Uterus (tissue), 4 donors: ENCODE data around the gene PHYKPL. TPM values are rescaled to one million over a fixed set of nuclear protein-coding genes. Genes with fewer than 3 reads are reported as not detected.

Experiments
- DNase-seq, 2 donors: peaks; one replicate each; pipeline ENCODE4 v3.0.0-alpha.2; 2019 to 2020
- H3K27ac ChIP-seq, 2 donors: fragments of 200-600 bp; sonication (generic); 1 replicate in 1 of 2; 2 replicates in 1 of 2; pipeline ENCODE4 v1.5.1; 2016 to 2018
- H3K27me3 ChIP-seq, 2 donors: fragments of 200-600 bp; sonication (generic); one replicate each; pipeline ENCODE4 v1.5.1; 2018 to 2019; ENCODE audit warnings: control low read depth in 1 of 2
- H3K36me3 ChIP-seq, 2 donors: fragments of 200-600 bp; sonication (generic); one replicate each; pipeline ENCODE4 v1.5.1; 2019; ENCODE audit warnings: control low read depth in 1 of 2
- H3K4me1 ChIP-seq, 2 donors: fragments of 200-600 bp; sonication (generic); one replicate each; pipeline ENCODE4 v1.5.1; 2018 to 2019; ENCODE audit warnings: control low read depth in 1 of 2
- H3K4me3 ChIP-seq, 2 donors: fragments of 200-600 bp; sonication (generic); 1 replicate in 1 of 2; 2 replicates in 1 of 2; pipeline ENCODE4 v1.5.1; 2018 to 2019; ENCODE audit warnings: mild to moderate bottlenecking in 1 of 2
- H3K9me3 ChIP-seq, 2 donors: fragments of 200-600 bp; sonication (generic); one replicate each; pipeline ENCODE4 v1.5.1; 2019; ENCODE audit warnings: control low read depth in 1 of 2
- CTCF ChIP-seq, 4 experiments: fragments of 200-600 bp in 2 of 4; fragments of 450-650 bp in 2 of 4; sonication (generic) in 2 of 4; IDR thresholded peaks; one replicate each; pipeline ENCODE4 v1.5.1; 2016 to 2019; ENCODE audit warnings: antibody characterized with exemption in 4 of 4, mild to moderate bottlenecking in 2 of 4, moderate library complexity in 1 of 4
- POLR2A ChIP-seq, 2 donors: fragments of 450-650 bp; IDR thresholded peaks; one replicate each; pipeline ENCODE4 v1.6.1; 2016; ENCODE audit warnings: antibody characterized with exemption in 2 of 2, mild to moderate bottlenecking in 1 of 2, moderate library complexity in 1 of 2
- intact Hi-C: fragments of 100-400 bp; cut with DNase I; formaldehyde crosslinking; loops from one replicate; pipeline ENCODE4 v1.15.1; 2023; ENCODE audit warnings: low total_unique reads
- total RNA-seq, 4 donors: library from RNA; depleted of rRNA in 3 of 4; stranded (reverse); fragments of >200 nt in 3 of 4; gene quantifications; one replicate each; pipeline versions ENCODE4 v1.1.0 to v1.2.4, GENCODE V29; 2014 to 2023
- donor health status: DM: yes; HTN: yes; CAD: no.

The PHYKPL gene
- total RNA-seq, 4 donors from 2014 or later = 41.5 to 129 (median 89.9) TPM

DNA sequence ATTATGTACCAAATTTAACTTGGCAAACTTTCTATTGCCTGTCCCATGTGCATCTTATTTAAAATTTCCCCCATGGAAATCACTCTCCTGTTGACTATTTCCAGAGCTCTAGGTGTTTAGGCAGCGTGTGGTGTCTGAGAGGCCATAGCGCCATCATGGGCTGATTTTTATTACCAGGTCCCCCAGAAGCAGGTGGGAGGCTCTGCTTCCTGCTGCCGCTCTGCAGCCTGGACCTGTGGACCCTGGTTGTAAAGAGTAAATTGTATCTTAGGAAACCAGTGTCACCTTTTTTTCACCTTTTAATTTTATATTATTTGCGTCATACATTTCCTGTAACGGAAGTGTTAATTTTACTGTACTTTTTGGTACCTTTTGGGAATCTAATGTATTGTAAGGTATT is 21.9 kb downstream of the PHYKPL start:
- DNase-seq = no peak
- no peak overlapping the region for H3K27ac ChIP-seq
- peaks cover 6 to 11% of the 10 kb centered on the region in 2 donors for H3K4me1 ChIP-seq
- H3K4me3 ChIP-seq = no peak overlapping the region
- no peaks in the 10 kb centered on the region for H3K9me3 ChIP-seq
- TF ChIP-seq CTCF (IDR thresholded peaks at IDR 0.05) = no peak
- no peak for TF ChIP-seq POLR2A (IDR thresholded peaks at IDR 0.05)
- no peaks in the 10 kb centered on the region for H3K36me3 ChIP-seq
- intact Hi-C loops = no loop called here
- no peaks in the 10 kb centered on the region for H3K27me3 ChIP-seq

DNA sequence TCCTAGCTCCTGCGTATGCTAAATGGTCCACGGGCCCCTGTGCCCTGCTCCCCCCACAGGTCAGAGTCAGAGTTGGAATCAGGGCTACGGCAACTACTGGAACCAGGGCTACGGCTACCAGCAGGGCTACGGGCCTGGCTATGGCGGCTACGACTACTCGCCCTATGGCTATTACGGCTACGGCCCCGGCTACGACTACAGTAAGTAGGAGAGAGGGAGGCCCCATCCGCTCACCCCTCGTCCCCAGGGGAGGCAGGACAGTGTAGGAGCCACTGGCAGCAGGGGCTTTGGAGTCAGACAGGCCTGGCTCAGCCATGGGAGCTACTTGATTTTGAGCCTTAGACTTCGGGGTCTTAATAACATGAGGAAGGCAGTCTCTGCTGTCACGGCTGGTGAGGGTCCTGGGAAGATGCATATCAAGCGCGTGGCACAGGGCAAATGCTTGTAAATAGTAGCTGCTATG is 22.5 kb downstream of the PHYKPL start:
- TF ChIP-seq POLR2A (IDR thresholded peaks at IDR 0.05) (no peak), CTCF (IDR thresholded peaks at IDR 0.05) (no peak)
- H3K27me3 ChIP-seq = no peaks in the 10 kb centered on the region
- intact Hi-C loops = no loop called here
- no peaks in the 10 kb centered on the region for H3K9me3 ChIP-seq
- H3K27ac ChIP-seq = no peak overlapping the region
- H3K4me3 ChIP-seq = no peak overlapping the region
- H3K4me1 ChIP-seq = peaks cover 6 to 12% of the 10 kb centered on the region in 2 donors
- no peaks in the 10 kb centered on the region for H3K36me3 ChIP-seq
- DNase-seq = no peak

DNA sequence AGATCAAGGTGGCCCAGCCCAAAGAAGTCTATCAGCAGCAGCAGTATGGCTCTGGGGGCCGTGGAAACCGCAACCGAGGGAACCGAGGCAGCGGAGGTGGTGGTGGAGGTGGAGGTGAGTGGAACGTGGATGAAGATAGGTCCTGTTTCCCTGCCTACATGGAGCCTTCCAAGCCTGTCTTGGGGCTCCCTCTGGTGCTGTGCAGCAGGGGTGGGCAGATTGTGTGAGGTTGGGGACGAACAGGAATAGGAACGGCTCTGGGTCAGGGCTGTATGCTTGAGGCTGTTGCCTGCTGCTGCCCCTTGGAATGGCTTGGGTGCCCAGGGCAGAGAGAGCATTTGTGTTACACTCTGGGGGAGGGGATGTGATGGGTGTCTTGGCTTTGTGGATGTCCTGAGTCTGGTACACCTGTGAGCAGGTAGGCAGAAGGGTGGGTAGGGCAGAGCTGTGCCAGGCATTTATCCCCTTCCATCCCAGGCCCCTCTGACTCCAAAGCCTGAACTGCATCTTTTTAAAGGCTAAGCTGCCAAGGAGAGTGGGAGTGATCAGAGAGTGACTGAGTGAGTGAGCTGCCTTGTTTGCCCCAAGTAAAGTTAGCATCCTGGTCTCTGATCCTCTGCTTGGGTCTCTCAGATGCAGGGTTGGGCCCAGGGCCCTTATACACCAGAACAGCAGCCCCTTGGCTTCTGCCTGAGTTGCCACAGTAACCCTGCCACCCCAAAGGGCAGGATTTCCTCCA is 23.1 kb downstream of the PHYKPL start:
- H3K4me1 ChIP-seq = peaks cover 6 to 12% of the 10 kb centered on the region in 2 donors
- no peak overlapping the region for H3K4me3 ChIP-seq
- intact Hi-C loops = no loop called here
- no peaks in the 10 kb centered on the region for H3K27me3 ChIP-seq
- H3K36me3 ChIP-seq = no peaks in the 10 kb centered on the region
- no peak for DNase-seq
- TF ChIP-seq POLR2A (IDR thresholded peaks at IDR 0.05) (no peak), CTCF (IDR thresholded peaks at IDR 0.05) (no peak)
- no peaks in the 10 kb centered on the region for H3K9me3 ChIP-seq
- no peak overlapping the region for H3K27ac ChIP-seq

GRCh38 chr5:178208540-178209227 is 23.9 kb downstream of the PHYKPL start:
- DNase-seq = no peak
- no peaks in the 10 kb centered on the region for H3K9me3 ChIP-seq
- no peaks in the 10 kb centered on the region for H3K27me3 ChIP-seq
- H3K27ac ChIP-seq = no peak overlapping the region
- no peaks in the 10 kb centered on the region for H3K36me3 ChIP-seq
- TF ChIP-seq CTCF (IDR thresholded peaks at IDR 0.05) = no peak
- TF ChIP-seq POLR2A (IDR thresholded peaks at IDR 0.05) = no peak
- H3K4me3 ChIP-seq = no peak overlapping the region
- intact Hi-C loops = no loop called here
- peaks cover 6 to 12% of the 10 kb centered on the region in 2 donors for H3K4me1 ChIP-seq

GRCh38 chr5:178207917-178208280 is 24.7 kb downstream of the PHYKPL start:
- Histone ChIP-seq H3K27ac (no peak overlapping the region), H3K4me3 (no peak overlapping the region), H3K27me3 (no peaks in the 10 kb centered on the region), H3K36me3 (no peaks in the 10 kb centered on the region), H3K9me3 (no peaks in the 10 kb centered on the region), H3K4me1 (peaks cover 6 to 12% of the 10 kb centered on the region in 2 donors)
- intact Hi-C loops = no loop called here
- DNase-seq = no peak
- TF ChIP-seq CTCF (IDR thresholded peaks at IDR 0.05) = no peak
- no peak for TF ChIP-seq POLR2A (IDR thresholded peaks at IDR 0.05)
